Activated CD4-positive, CD25-positive, alpha-beta regulatory T cell treated with anti-CD3 and anti-CD28 coated beads, Interleukin-2, amount 50 U/mL, for 72 hours (primary cell): ENCODE measurements around the gene CES4A.
A peak's percentile ranks its signal among the peaks of the same experiment; 100 is the strongest.
"Not testable (repeated sequence)": the region's sequence is repeated elsewhere in the genome, so short reads cannot be mapped to it uniquely, and the experiment has no call there.

ENCODE experiments used
- DNase-seq: peaks from one replicate; pipeline ENCODE4 v3.0.0; 2021

Gene CES4A

GRCh38 chr16:66988197-66988788 lies at the start of gene CES4A:
Gene CES4A, plus strand, starts transcription at chr16:66988589. Its CDS starts 184 bp downstream, at chr16:66988773.
- no peak for DNase-seq

DNA sequence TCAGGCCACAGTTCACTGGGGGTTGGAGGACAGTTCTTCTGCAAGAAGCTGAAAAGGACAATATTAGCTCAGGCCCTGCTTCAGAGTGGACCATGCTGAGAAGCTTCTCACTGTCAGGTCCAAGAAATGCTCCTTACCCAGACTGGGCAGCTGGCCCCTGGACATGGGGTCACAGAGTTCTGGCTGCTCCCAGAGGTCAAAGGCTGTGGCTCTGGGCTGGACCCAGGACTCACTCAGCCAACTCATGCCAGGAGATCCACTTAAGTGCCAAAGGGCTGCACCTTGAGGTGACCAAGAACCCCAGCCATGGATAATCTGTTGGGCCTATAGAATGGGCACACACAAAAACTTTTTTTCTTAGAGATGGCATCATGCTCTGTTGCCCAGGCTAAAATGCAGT lies 49.0 kb upstream of the CES4A start:
- no peak for DNase-seq

GRCh38 chr16:66940236-66940635 lies 48.2 kb upstream of the CES4A start:
- no peak for DNase-seq

- no peak for DNase-seq
These were observed 45.4 kb upstream of the CES4A start for GRCh38 chr16:66942981-66943380.

- DNase-seq = no peak
These were observed 44.8 kb upstream of the CES4A start for GRCh38 chr16:66943426-66944053.

DNA sequence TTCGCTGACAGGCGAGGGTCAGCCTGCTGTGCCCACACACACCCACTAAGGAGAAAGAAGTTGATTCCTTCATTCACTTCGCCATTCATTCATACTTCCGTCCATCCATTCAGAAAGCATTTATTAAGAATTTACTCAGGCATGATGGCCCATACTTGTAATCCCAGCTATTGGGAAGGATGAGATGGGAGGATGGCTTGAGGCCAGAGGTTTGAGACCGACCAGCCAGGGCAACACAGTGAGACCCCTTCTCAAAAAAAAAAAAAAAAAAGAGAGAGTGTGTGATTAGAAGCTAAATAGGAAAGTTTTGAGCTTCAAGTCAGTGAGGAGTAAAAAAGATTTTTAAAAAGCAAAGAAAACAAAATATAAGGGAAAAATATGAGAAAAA lies 44.3 kb upstream of the CES4A start:
- no peak for DNase-seq

DNA sequence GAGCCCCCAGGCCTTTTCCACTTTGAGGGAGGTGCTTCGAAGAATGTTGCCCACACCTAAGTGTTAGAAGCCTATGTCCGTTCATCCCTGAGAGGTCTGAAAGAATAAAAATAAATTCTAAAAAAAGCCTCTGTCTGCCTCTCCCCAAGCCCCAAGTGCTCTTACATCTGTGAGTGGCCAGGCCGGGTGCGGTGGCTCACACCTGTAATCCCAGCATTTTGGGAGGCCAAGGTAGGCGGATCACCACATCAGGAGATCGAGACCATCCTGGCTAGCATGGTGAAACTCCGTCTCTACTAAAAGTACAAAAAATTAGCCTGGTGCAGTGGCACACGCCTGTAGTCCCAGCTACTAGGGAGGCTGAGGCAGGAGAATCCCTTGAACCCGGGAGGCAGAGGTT lies 43.4 kb upstream of the CES4A start:
- not testable (repeated sequence) for DNase-seq

DNA sequence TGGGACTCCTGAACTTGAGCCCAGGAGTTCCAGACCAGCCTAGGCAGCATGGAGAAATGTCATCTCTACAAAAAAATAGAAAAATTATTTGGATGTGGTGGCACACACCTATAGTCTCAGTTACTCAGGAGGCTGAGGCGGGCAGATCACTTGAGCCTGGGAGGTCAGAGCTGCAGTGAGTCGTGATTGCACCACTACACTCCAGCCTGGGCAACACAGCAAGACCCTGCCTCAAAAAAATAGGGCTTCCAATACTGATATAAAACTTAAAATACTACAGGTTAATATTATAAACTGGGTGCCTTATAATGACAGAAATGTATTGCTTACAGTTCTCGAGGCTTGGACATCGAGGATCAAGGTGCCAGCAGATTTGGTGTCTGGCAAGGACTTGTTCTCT lies 42.5 kb upstream of the CES4A start:
- DNase-seq = no peak

DNA sequence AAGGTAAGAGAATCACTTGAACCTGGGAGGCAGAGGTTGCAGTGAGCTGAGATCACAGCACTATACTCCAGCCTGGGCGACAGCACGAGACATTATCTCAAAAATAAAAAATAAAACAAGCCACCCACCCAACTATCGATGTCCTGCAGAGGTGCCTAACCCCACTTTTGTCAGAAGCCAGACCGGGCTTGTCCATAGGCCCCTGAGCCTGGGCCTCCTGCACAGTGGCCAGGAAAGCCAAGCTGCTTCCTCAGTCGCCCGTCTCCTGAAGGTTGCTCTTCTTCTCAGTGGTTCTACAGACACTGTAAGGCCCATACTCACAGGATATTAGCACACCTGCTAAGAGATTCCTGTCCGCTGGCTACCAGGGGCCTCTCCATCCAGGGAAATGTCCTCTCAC lies 41.8 kb upstream of the CES4A start:
- DNase-seq = no peak

DNA sequence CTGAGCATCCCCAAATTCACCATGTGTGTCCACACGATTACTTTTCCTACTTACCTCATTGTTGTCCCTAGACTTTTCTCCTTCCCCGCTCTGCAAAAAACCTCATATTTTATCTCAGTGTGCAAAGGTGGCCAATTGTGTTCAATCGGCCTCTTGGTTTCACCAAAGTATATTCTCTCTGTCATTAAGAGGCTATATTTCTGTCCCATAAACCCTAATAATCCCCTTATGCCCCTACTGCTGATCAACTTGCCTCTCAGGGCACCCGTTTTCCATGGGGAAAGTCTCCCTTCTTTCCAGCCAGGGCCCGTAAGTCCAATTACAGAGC lies 41.5 kb upstream of the CES4A start:
- DNase-seq = no peak

- peak; percentile 82 for DNase-seq
These were observed 40.9 kb upstream of the CES4A start for GRCh38 chr16:66947302-66948065.

- DNase-seq = no peak
These were observed 40.1 kb upstream of the CES4A start for GRCh38 chr16:66948134-66948836.

DNA sequence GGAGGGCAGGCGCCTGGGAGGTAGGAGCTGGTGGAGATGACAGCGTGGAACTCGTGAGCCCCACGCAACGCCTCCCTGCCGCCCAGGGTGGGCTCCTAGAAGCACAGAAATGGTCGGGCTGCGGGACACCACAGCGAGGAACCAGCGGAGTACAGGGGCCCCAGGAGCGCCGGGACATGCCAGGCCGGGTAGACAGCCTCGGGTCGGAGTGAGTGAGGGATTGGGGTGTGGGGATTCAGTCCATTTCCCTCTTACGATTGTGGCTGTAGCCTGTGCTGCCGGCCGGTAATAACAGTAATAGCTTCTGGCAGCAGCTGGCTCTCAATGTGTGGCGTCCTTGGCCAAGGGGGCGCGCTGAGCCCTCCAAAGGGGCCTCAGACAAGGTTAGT lies 39.6 kb upstream of the CES4A start:
- no peak for DNase-seq

- no peak for DNase-seq
These were observed 38.9 kb upstream of the CES4A start for GRCh38 chr16:66949472-66949871.

GRCh38 chr16:66950437-66950836 lies 38.0 kb upstream of the CES4A start:
- DNase-seq = no peak

DNA sequence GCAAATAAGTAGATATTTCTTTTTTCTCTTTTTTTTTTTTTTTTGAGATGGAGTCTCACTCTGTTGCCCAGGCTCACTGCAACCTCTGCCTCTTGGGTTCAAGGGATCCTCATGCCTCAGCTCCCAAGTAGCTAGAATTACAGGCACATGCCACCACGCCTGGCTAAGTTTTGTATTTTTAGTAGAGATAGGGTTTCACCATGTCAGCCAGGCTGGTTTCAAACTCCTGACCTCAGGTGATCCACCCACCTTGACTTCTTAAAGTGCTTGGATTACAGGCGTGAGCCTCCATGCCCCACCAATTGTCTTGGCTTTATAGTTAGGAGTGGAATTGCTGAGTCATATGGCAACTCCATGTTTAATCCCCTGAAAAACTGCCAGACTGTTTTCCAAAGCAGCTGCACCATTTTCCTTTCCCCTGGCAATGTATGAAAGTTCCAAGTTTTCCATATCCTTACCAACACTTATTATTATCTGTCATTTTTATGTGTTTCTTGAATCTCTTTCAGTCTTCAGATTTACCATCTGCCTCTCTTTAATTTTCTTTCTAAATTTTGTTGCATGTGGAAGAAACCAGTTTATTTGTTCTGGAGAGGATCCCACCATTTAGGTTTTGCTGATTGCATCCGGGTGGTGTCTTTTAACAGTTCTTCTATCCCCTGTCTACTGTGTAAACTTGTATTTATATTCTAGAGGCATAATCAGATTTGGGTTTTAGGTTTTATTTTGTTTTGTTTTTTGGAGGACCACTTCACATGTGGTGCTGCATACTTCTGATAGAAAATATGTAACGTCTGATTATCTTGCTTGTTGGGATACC lies 37.2 kb upstream of the CES4A start:
- no peak for DNase-seq

DNA sequence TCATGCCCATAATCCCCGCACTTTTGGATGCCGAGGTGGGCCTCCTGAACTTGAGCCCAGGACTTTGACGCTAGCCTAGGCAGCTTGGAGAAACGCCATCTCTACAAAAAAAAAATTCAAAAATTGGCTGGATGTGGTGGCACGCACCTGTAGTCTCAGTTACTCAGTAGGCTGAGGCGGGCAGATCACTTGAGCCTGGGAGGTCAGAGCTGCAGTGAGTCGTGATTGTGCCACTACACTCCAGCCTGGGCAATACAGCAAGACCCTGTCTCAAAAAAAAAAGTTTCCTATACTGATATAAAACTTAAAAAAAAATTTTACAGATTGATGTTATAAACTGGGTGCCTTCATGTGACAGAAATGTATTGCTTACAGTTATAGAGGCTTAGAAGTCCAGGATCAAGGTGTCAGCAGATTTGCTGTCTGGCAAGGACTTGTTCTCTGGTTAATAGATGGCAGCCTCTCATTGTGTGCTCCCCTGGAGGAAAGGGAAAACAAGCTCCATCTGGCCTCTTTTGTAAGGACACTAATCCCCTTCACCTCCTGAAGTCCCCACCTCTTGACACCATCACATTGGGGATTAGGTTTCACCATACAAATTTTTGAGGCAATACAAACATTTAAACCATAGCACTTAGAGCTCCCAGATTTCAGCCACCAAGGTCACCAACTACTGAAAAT lies 35.8 kb upstream of the CES4A start:
- DNase-seq = no peak

DNA sequence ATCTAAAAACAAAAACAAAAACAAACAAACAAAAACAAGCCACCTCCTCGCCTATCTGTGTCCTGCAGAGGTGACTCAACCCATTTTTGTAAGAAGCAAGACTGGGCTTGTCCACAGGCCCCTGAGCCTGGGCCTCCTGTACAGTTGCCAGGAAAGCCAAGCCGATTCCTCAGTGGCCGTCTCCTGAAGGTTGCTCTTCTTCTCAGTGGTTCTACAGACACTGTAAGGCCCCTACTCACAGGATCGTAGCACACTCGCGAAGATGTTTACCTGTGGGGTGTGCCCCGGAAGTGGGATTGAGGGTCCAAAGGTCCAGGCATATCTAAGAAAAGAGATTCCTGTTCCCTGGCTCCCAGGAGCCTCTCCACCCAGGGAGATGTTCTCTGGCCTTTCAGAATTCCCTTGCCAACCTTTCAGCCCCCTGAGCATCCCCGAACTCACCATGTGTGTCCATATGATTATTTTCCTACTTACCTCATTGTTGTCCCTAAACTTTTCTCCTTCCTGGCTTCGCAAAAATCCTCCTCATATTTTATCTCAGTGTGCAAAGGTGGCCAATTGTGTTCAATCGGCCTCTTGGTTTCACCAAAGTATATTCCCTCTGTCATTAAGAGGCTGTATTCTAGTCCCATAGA lies 34.8 kb upstream of the CES4A start:
- DNase-seq = no peak

- peak; percentile 72 for DNase-seq
These were observed 34.2 kb upstream of the CES4A start for GRCh38 chr16:66954097-66954659.

DNA sequence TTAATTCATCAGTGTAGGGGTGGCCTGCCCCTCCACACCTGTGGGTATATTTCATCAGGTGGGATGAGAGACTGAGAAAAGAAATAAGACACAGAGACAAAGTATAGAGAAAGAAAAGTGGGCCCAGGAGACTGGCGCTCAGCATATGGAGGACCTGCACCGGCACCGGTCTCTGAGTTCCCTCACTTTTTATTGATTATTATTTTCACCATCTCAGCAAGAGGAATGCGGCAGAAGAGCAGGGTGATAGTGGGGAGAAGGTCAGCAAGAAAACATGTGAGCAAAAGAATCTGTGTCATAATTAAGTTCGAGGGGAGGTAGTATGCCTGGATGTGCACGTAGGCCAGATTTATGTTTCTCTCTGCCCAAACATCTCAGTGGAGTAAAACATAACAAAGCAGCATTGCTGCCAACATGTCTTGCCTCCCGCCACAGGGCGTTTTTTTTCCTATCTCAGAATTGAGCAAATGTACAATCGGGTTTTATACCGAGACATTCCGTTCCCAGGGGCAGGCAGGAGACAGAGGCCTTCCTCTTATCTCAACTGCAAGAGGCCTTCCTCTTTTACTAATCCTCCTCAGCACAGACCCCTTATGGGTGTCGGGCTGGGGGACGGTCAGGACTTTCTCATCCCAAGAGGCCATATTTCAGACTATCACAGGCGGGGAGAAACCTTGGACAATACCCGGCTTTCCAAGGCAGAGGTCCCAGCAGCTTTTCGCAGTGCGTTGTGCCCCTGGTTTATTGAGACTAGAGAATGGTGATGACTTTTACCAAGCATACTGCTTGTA lies 32.8 kb upstream of the CES4A start:
- not testable (repeated sequence) for DNase-seq

- DNase-seq = not testable (repeated sequence)
These were observed 32.3 kb upstream of the CES4A start for GRCh38 chr16:66956154-66956457.
